Activated naive CD4-positive, alpha-beta T cell treated with anti-CD3 and anti-CD28 coated beads for 36 hours (primary cell): ENCODE measurements around the gene COPZ1. TPM values are rescaled to one million over a fixed set of nuclear protein-coding genes. Genes with fewer than 3 reads are reported as not detected.

Source experiments
- CTCF ChIA-PET: fragments of 350-600 bp; sonication (Branson Sonifier 250); formaldehyde crosslinking; loops from one replicate; lab custom pipeline; 2021; ENCODE audit warnings: antibody characterized with exemption; lab: Charles Lee
- DNase-seq: peaks from one replicate; pipeline ENCODE4 v3.0.0-alpha.2; 2020
- H3K27ac Mint-ChIP-seq: one replicate; pipeline ENCODE4 v1.8.0; 2021; ENCODE audit warnings: mild to moderate bottlenecking, mixed read lengths
- H3K27me3 Mint-ChIP-seq: one replicate; pipeline ENCODE4 v1.8.0; 2021; ENCODE audit warnings: low read depth, mixed read lengths
- H3K36me3 Mint-ChIP-seq: one replicate; pipeline ENCODE4 v1.8.0; 2021; ENCODE audit warnings: low read depth, mixed read lengths
- H3K4me1 Mint-ChIP-seq: one replicate; pipeline ENCODE4 v1.8.0; 2021; ENCODE audit warnings: low read depth, mixed read lengths
- H3K4me3 Mint-ChIP-seq: one replicate; pipeline ENCODE4 v1.8.0; 2021; ENCODE audit warnings: mild to moderate bottlenecking, moderate library complexity, mixed read lengths
- H3K9me3 Mint-ChIP-seq: one replicate; pipeline ENCODE4 v1.8.0; 2021; ENCODE audit warnings: mixed read lengths
- intact Hi-C: fragments of 100-400 bp; cut with micrococcal nuclease; formaldehyde crosslinking; loops from one replicate; pipeline ENCODE4 v1.15.1; 2023
- total RNA-seq, 2 experiments: library from RNA; stranded (reverse); gene quantifications; one replicate each; pipeline ENCODE4 v1.2.3, GENCODE V29; 2021

COPZ1 gene
- total RNA-seq, 2 experiments from 2014 or later: 98.0 to 105 TPM

DNA sequence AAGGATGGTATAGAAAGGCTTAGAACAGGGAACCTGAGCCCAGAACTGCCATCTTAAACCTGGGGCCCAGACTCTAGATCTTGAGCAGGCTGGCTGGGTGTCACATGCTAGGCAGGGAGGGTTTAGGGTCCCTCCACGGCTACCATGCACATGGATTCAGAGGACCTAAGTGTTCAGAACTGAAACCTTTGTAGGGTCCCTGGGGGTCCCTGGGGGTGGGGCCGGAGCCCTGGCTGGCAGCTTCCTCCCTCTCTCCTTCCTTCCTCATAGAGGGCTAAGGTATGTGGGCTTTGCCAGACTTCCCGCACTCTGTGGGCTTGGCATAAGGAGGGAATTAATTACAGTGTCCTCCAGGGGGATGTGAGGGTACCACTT lies 64.2 kb downstream of the COPZ1 start:
- DNase-seq: no peak
- no peaks in the 10 kb centered on the region for H3K27me3 Mint-ChIP-seq
- intact Hi-C loops: no loop called here
- peaks cover 21% of the 10 kb centered on the region for H3K4me1 Mint-ChIP-seq
- H3K4me3 Mint-ChIP-seq: no peak overlapping the region
- no peaks in the 10 kb centered on the region for H3K36me3 Mint-ChIP-seq
- no peaks in the 10 kb centered on the region for H3K9me3 Mint-ChIP-seq
- H3K27ac Mint-ChIP-seq: no peak overlapping the region
- CTCF ChIA-PET: interaction anchor here (0.8 kb wide), 1 partner anchor 10 kb away, joined by 4 read pairs; no protein-coding TSS in a partner anchor

DNA sequence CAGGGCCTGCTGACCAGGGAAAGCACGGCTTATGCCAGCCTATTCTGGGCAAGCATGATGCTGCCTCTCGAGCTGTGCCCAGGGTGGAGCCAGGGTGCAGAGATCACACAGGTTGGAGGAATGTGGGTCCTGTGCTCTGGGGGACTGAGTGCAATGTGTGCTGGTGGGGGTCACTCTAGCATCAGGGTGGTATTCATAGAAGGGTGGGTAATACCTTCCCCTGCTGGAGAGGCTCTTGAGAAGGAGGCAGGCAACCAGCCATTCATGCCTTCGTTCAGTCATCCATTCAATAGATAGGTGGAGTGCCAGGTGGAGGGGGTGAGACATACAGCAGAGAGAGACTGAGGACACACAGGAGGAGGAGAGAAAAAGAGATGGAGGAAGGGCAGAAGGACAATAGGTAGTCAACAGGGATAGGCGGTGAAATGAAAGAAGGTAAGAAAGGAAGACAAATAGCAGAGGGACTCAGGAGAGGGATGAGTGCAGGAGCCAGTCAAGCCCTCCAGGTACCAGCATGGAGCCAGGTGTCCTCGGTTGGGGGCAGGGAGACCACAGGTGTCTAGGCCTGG lies 64.8 kb downstream of the COPZ1 start:
- Mint-ChIP-seq H3K9me3 (no peaks in the 10 kb centered on the region), H3K4me1 (peaks cover 26% of the 10 kb centered on the region), H3K27ac (no peak overlapping the region), H3K4me3 (peak overlapping the region; percentile 4), H3K27me3 (no peaks in the 10 kb centered on the region), H3K36me3 (no peaks in the 10 kb centered on the region)
- DNase-seq: no peak
- CTCF ChIA-PET: interaction anchor here (0.8 to 1.1 kb wide), 2 partner anchors 10 to 11 kb away, joined by 4 read pairs; no protein-coding TSS in a partner anchor
- intact Hi-C loops: no loop called here

DNA sequence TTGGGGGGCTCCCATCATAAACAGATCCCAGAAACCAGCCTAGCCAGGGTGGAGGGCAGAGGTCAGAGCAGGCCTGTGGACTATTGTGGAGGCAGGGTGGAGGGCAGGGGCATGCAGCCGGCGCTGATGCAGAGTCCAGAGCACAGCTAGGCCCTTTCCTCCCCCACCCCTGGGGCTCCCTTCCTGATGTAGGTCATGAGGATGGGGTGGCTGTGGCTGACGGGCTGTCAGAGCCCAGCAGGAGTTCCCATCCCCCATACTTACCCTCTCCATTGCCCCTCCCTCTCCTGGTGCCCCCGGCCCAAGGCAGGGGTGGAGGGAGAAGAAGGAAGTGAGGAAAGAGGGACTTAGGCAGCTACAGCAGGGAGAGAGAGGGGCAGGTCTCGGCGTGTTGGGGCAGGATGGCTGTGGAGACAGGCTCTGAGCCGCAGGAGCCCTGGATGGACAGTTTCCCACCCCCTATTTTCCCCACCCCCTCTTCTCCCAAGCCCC lies 65.3 kb downstream of the COPZ1 start:
- no peak overlapping the region for H3K27ac Mint-ChIP-seq
- no peaks in the 10 kb centered on the region for H3K9me3 Mint-ChIP-seq
- intact Hi-C loops: no loop called here
- DNase-seq: no peak
- peaks cover 28% of the 10 kb centered on the region for H3K4me1 Mint-ChIP-seq
- H3K27me3 Mint-ChIP-seq: no peaks in the 10 kb centered on the region
- H3K36me3 Mint-ChIP-seq: peaks cover 3% of the 10 kb centered on the region
- CTCF ChIA-PET: interaction anchor here (0.6 to 1.1 kb wide), 2 partner anchors 9 to 84 kb away, joined by 4 read pairs; no protein-coding TSS in a partner anchor
- H3K4me3 Mint-ChIP-seq: peak overlapping the region; percentile 4

DNA sequence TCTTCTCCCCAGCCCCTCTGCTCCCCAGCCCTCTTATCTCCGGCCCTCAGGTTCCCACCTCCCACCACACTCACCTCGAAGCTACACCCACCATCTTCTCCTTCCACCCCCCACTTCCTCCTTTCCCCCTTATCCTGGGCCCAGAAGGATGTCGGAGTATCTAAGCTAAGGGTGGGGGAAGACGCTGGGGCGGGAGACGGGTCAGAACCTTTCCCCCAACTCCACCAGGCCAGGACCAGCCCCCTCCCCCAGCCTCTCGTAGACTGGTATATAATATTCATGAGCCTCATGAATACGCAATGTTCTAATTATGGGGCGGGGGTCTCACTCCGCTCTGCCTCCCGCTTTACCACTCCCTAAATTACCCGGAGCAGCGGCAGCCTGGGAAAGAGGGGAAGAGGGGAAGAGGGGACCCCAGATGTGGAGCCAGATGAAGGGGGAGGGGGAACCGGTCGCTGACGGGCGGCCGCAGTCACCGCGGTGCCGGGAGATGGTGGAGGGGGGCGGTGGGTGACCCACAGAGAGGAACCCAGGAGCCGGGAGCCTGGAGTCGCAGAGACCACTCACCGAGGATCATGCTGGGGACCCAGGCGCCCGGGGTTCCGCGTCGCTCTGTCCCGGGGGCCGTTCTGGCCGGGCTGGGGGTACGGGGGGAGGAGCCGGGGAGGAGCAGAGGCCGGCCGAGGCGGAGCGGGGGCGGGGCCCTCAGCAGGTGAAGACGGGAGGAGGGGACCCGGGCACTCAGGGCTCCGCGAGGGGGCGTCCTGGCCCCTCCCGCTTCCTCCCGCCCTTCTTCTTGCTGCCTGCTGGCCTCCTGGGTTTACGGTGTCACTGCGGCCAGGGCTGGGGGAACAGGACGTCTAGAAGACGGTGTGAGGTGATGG lies 66.0 kb downstream of the COPZ1 start:
- intact Hi-C loops: no loop called here
- Mint-ChIP-seq H3K27ac (no peak overlapping the region), H3K9me3 (no peaks in the 10 kb centered on the region), H3K27me3 (no peaks in the 10 kb centered on the region), H3K4me1 (peaks cover 28% of the 10 kb centered on the region), H3K36me3 (peaks cover 3% of the 10 kb centered on the region), H3K4me3 (peak overlapping the region; percentile 55)
- DNase-seq: peak; percentile 72
- CTCF ChIA-PET: interaction anchor here (0.6 to 3.3 kb wide), 6 partner anchors 9 to 85 kb away, joined by 3 to 21 read pairs (median 8); no protein-coding TSS in a partner anchor

DNA sequence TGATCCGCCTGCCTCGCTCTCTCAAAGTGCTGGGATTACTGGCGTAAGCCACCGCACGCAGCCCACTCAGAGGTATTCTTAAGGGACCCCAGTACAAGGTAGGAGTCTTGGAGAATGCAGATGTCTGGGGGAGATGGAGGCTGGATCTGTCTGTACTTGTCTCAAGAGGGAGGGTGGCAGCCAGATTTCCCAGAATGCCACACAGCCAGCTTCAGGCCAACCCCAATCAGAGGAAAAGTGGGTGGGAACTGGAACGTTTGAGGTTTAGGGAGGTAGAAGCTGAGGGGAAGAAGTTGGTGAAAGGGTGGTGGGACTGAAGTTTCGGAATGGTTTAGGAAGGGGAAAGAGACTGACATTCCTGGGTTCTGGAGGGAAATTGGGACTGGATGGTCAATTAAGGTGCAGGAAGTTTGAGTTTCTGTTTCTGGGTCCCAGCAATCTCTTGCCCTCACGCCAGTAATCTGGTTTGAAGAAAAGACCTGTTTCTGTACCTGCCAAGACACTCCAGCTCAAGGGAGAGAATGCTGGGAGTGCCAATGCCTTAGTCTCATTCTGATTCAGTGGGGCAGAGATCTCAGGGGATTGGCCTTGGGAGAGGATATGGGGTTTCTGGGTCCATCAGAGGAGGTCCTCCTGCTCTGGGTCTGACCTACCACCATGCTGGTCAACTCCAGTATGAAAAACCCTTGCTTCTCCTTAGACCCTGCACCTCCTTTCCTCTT lies 67.7 kb downstream of the COPZ1 start:
- no peak for DNase-seq
- intact Hi-C loops: no loop called here
- H3K4me3 Mint-ChIP-seq: no peak overlapping the region

DNA sequence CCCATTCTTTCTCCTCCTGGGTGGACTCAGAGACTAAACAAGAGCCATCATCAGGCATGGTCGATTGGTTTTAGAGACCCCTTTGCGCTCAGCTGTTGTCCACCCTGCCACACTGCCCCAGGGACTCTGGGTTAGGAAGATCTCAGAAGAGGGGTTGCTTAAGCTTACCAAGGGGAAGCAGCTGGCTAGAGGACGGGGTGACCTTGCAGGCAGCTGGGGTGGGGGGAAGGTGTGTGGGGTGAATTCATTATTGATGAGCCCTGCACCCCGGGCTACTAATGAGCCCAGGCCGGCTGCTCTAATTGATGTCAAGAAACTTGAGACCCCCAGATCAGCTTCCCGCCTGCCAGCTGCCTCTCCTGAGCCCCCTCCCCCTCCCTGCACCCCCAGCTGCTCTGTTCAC lies 68.3 kb downstream of the COPZ1 start:
- Mint-ChIP-seq H3K27me3 (no peaks in the 10 kb centered on the region), H3K4me3 (no peak overlapping the region), H3K4me1 (peaks cover 24% of the 10 kb centered on the region), H3K27ac (no peak overlapping the region), H3K9me3 (no peaks in the 10 kb centered on the region), H3K36me3 (peaks cover 9% of the 10 kb centered on the region)
- intact Hi-C loops: no loop called here
- CTCF ChIA-PET: interaction anchor here (0.5 to 3.3 kb wide), 15 partner anchors 9 to 903 kb away, joined by 3 to 32 read pairs (median 3); partner anchors contain the start of genes NCKAP1L and ZNF385A
- DNase-seq: no peak

More for the DNA sequence above, 67.7 kb downstream of the COPZ1 start:
- Mint-ChIP-seq H3K9me3 (no peaks in the 10 kb centered on the region), H3K27me3 (no peaks in the 10 kb centered on the region), H3K27ac (no peak overlapping the region), H3K4me1 (peaks cover 24% of the 10 kb centered on the region), H3K36me3 (peaks cover 5% of the 10 kb centered on the region)
- CTCF ChIA-PET: interaction anchor here (0.6 to 3.3 kb wide), 14 partner anchors 10 to 175 kb away, joined by 3 to 32 read pairs (median 3); partner anchors contain the start of gene NCKAP1L

DNA sequence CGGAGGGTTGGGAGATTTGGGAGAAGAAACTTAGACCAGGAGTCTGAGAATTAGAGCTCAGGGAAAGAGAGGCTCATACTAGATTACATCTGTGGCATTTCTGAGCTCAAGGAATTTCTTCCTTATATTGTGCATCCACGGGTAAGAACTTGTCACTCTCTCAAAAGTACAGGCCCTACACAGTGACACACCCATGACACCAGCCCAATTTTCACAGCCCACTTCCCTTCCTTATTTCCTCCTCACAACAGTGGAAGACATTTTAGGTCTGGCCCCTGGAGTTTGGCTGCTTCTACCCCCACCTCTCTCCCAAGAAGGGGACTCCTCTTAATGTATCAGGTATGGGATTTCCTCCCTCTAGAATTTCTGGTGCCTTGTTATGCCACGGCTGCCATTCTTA lies 68.8 kb downstream of the COPZ1 start:
- CTCF ChIA-PET: interaction anchor here (0.5 to 3.3 kb wide), 15 partner anchors 9 to 903 kb away, joined by 3 to 32 read pairs (median 3); partner anchors contain the start of genes NCKAP1L and ZNF385A
- H3K4me3 Mint-ChIP-seq: no peak overlapping the region

DNA sequence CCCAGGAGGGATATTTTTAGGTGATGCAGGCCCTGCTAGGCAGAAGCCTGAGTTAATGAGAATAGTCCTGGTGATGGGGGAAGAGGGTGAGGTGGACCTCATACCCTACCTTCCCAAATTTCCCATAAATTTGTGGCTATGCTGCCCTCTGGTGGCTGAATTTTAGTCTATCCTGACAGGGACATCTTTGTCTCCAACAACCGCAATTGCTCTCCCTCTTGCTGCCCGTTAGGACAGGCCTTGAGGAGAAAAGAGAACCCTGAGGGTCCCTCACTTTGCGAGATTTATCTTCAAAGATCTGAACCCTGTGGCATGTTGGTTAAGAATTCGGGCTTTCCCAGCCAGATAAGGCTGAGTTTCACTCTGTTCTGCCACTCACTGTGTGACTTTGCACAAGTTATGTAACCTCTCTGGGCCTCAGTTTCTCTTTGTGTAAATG lies 69.4 kb downstream of the COPZ1 start:
- peaks cover 14% of the 10 kb centered on the region for H3K36me3 Mint-ChIP-seq

More for the DNA sequence above, 68.8 kb downstream of the COPZ1 start:
- intact Hi-C loops: no loop called here
- Mint-ChIP-seq H3K9me3 (no peaks in the 10 kb centered on the region), H3K36me3 (peaks cover 13% of the 10 kb centered on the region), H3K4me1 (peaks cover 22% of the 10 kb centered on the region), H3K27me3 (no peaks in the 10 kb centered on the region), H3K27ac (peak overlapping the region; percentile 34)
- no peak for DNase-seq

DNA sequence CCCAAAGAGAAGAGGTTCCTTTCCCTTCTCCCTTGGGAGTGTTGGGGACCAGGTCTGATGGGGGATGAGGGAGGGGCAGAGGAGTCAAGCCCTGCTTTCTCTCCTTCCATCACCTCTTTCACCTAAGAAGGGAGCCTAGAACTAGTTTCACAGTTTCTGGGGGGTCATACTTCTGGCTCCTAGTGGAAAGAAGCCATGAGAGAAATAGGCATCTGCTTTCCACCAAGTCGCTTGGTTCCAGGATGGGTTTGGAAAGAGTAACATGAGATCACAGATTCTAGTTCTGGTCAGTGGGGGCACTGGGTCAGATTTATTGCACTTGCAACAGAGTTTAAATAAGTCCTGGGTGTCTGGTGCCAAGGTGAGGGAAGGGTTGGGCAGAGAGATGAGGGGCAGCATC lies 70.1 kb downstream of the COPZ1 start:
- intact Hi-C loops: no loop called here
- H3K4me1 Mint-ChIP-seq: peaks cover 19% of the 10 kb centered on the region
- no peaks in the 10 kb centered on the region for H3K27me3 Mint-ChIP-seq
- DNase-seq: no peak
- H3K27ac Mint-ChIP-seq: no peak overlapping the region
- H3K9me3 Mint-ChIP-seq: no peaks in the 10 kb centered on the region
- H3K4me3 Mint-ChIP-seq: no peak overlapping the region
- H3K36me3 Mint-ChIP-seq: peaks cover 16% of the 10 kb centered on the region
- CTCF ChIA-PET: interaction anchor here (1.4 to 12.3 kb wide), 5 partner anchors 9 to 47 kb away, joined by 4 to 384 read pairs (median 8); partner anchors contain the start of gene ITGA5

More for the DNA sequence above, 69.4 kb downstream of the COPZ1 start:
- no peak overlapping the region for H3K4me3 Mint-ChIP-seq
- no peaks in the 10 kb centered on the region for H3K9me3 Mint-ChIP-seq
- H3K27ac Mint-ChIP-seq: peak overlapping the region; percentile 34
- no peaks in the 10 kb centered on the region for H3K27me3 Mint-ChIP-seq
- DNase-seq: peak; percentile 73
- peaks cover 23% of the 10 kb centered on the region for H3K4me1 Mint-ChIP-seq
- CTCF ChIA-PET: interaction anchor here (1.5 to 3.3 kb wide), 5 partner anchors 8 to 45 kb away, joined by 4 to 32 read pairs (median 21); no protein-coding TSS in a partner anchor
- intact Hi-C loops: no loop called here

DNA sequence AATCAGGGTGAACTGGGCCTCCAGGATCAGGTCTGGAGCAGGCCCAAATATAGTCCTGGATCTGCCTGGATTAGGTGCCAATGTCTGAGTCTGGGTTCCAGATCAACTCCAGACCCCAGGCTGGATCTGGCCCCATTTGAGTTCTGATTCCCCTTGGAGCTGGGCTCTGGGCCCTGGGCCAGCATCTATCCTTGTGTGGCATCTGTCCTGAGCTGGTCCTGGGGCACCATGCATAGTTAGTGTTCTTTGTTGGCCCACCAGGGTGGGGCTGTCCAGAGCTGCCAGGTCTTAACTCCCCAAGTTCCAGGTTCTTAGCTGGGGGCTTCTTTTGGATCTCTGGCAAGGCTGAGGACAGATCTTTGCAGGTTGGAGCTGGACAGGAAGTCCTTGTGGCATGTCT lies 70.6 kb downstream of the COPZ1 start:
- peaks cover 19% of the 10 kb centered on the region for H3K4me1 Mint-ChIP-seq
- CTCF ChIA-PET: interaction anchor here (0.8 to 12.3 kb wide), 11 partner anchors 8 to 144 kb away, joined by 3 to 384 read pairs (median 4); partner anchors contain the start of gene ITGA5
- no peak overlapping the region for H3K27ac Mint-ChIP-seq
- H3K27me3 Mint-ChIP-seq: no peaks in the 10 kb centered on the region
- no peaks in the 10 kb centered on the region for H3K9me3 Mint-ChIP-seq
- peaks cover 16% of the 10 kb centered on the region for H3K36me3 Mint-ChIP-seq
- DNase-seq: no peak
- intact Hi-C loops: no loop called here
- no peak overlapping the region for H3K4me3 Mint-ChIP-seq

DNA sequence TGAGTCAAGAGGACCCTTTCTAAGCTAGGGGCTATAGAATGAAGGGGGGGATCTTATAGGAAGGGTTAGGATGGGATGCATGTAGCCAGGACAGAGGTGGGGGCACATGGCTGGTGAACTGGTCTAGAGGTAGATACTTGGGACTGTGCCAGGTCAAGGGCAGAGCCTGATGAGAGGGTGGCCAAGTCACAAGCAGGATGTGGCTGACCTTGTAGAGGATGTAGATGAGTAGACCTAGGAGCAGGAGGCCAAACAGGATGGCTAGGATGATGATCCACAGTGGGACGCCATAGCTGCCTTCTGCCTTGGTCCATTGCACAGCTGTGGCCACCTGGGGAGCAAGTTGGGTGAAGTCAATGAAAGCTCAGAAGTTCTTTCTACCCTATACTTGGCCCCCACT lies 72.2 kb downstream of the COPZ1 start:
- no peak overlapping the region for H3K4me3 Mint-ChIP-seq
- H3K9me3 Mint-ChIP-seq: no peaks in the 10 kb centered on the region
- intact Hi-C loops: no loop called here
- CTCF ChIA-PET: interaction anchor here (0.8 to 12.3 kb wide), 5 partner anchors 18 to 45 kb away, joined by 4 to 384 read pairs (median 41); partner anchors contain the start of gene ITGA5
- H3K36me3 Mint-ChIP-seq: peaks cover 24% of the 10 kb centered on the region
- H3K27ac Mint-ChIP-seq: no peak overlapping the region
- H3K4me1 Mint-ChIP-seq: peaks cover 14% of the 10 kb centered on the region
- no peak for DNase-seq
- H3K27me3 Mint-ChIP-seq: no peaks in the 10 kb centered on the region
